Duodenal mucosa (tissue), 2 donors: ENCODE results near the gene CRYBB3.
"Not testable (repeated sequence)": the region's sequence is repeated elsewhere in the genome, so short reads cannot be mapped to it uniquely, and the experiment has no call there.

Experiments used
- H3K27ac ChIP-seq: one replicate; pipeline ENCODE4 v1.7.0; 2013; ENCODE audit warnings: low read depth, low read length
- H3K27me3 ChIP-seq, 2 donors: one replicate each; pipeline ENCODE4 v1.7.0; 2013; ENCODE audit warnings: low read length in 2 of 2, control low read depth in 1 of 2; ENCODE audit not compliant: insufficient read depth in 2 of 2, control insufficient read depth in 1 of 2
- H3K36me3 ChIP-seq, 2 donors: one replicate each; pipeline ENCODE4 v1.7.0; 2013; ENCODE audit warnings: low read length in 2 of 2, control low read depth in 1 of 2; ENCODE audit not compliant: insufficient read depth in 2 of 2, control insufficient read depth in 1 of 2
- H3K4me1 ChIP-seq, 2 donors: one replicate each; pipeline ENCODE4 v1.7.0; 2013; ENCODE audit warnings: low read length in 2 of 2, control low read depth in 1 of 2; ENCODE audit not compliant: insufficient read depth in 2 of 2, control insufficient read depth in 1 of 2
- H3K4me3 ChIP-seq, 2 donors: one replicate each; pipeline ENCODE4 v1.7.0; 2013; ENCODE audit warnings: low read length in 2 of 2, low read depth in 1 of 2
- H3K9ac ChIP-seq, 2 donors: one replicate each; pipeline ENCODE4 v1.7.0; 2013; ENCODE audit warnings: low read length in 2 of 2, low read depth in 1 of 2
- H3K9me3 ChIP-seq, 2 donors: one replicate each; pipeline ENCODE4 v1.7.0; 2013; ENCODE audit warnings: low read length in 2 of 2, control low read depth in 1 of 2; ENCODE audit not compliant: control insufficient read depth in 1 of 2

CRYBB3 gene

GRCh38 chr22:25219948-25220442, 20.3 kb downstream of the CRYBB3 start:
- H3K27me3 ChIP-seq: peaks cover 0 to 9% of the 10 kb centered on the region in 2 donors

DNA sequence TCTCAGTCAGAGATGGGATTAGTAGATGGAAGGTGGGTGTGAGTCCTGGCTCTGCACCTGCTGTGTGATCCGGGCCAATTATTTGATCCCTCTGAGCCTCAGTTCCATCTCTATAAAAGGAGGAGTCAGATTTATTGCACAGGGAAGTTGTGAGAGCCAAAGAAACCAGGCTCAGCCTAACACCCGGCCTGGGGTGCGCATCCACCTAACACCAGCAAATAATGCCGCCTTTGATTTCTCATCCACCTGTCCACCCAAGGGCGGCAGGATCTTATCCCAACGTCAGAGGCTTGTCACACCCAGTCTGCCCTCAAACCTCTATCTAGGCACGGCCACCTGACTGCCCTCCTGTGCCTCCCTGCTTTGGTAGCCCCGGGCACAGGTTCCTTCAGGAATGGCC, 22.1 kb downstream of the CRYBB3 start:
- Histone ChIP-seq H3K36me3 (no peaks in the 10 kb centered on the region), H3K27me3 (peaks cover 0 to 9% of the 10 kb centered on the region in 2 donors), H3K9ac (no peak overlapping the region), H3K4me3 (no peak overlapping the region), H3K9me3 (no peaks in the 10 kb centered on the region), H3K27ac (no peak overlapping the region), H3K4me1 (no peaks in the 10 kb centered on the region)

More at GRCh38 chr22:25219948-25220442, 20.3 kb downstream of the CRYBB3 start:
- Histone ChIP-seq H3K4me1 (no peaks in the 10 kb centered on the region), H3K36me3 (no peaks in the 10 kb centered on the region), H3K9me3 (no peaks in the 10 kb centered on the region), H3K27ac (no peak overlapping the region), H3K4me3 (no peak overlapping the region), H3K9ac (no peak overlapping the region)

- Histone ChIP-seq H3K4me3 (no peak overlapping the region), H3K36me3 (no peaks in the 10 kb centered on the region), H3K9ac (no peak overlapping the region), H3K9me3 (no peaks in the 10 kb centered on the region), H3K27me3 (peaks cover 0 to 9% of the 10 kb centered on the region in 2 donors), H3K4me1 (no peaks in the 10 kb centered on the region), H3K27ac (no peak overlapping the region)
Measured at GRCh38 chr22:25223269-25223850, 23.7 kb downstream of the CRYBB3 start.

DNA sequence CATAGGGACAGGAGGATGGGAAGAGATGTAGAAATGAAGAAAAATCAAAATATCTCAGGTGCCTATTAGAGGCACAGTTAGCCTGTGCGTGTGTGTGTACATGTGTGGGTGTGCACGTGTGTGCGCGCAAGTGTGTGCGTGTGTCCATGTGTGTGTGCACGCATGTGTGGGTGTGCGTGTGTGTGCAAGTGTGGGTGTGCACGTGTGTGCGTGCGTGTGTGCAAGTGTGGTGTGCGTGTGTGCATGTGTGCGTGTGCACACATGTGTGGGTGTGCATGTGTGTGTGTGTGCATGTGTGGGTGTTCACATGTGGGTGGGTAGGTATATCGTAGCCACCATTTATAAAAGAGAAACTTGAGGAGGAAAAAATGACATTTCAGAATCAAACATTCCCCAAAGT, 29.2 kb downstream of the CRYBB3 start:
- H3K4me3 ChIP-seq: no peak overlapping the region
- no peak overlapping the region for H3K27ac ChIP-seq
- H3K27me3 ChIP-seq: no peaks in the 10 kb centered on the region
- H3K9me3 ChIP-seq: no peaks in the 10 kb centered on the region
- H3K4me1 ChIP-seq: no peaks in the 10 kb centered on the region
- no peak overlapping the region for H3K9ac ChIP-seq
- no peaks in the 10 kb centered on the region for H3K36me3 ChIP-seq

DNA sequence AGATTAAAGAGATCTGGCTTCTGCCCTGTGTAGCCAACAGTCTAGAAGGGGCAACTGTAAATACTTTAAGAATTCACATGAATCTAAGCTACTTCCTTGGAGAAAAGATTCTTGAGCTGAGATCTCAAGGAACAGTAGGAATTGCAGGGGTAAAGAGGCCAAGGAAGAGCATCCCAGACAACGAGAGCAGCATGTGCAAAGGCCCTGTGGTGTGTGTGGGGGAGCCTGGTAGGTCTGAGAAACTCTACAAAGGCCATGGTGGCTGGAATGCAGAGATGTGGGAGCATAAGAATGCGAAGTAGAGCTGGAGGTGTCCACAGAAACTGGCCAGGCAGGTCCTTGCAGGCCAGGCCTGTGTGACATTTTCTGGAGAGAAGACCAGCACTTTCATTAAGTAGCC, 31.1 kb downstream of the CRYBB3 start:
- H3K4me1 ChIP-seq, H3K27ac ChIP-seq, H3K9ac ChIP-seq, H3K27me3 ChIP-seq, H3K36me3 ChIP-seq, H3K9me3 ChIP-seq, H3K4me3 ChIP-seq: not testable (repeated sequence)

DNA sequence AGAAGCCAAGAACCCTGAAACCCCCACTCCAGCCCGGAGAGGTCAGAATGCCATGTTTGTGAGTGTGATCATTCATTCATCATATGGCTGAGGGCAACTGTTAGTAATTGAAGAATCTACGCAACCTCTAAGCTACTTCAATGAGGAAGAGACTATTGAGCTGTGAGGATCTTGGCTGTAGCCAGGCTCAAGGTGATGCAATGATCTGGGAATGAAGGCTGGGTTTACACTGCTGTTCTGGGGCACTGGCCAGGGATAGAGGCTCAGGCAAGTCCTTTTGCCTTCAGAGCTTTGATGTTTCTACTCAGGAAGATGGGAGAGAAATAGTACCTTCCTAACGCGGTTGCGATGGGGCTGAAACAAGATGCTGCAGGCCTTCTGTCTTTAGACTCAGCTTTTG, 32.6 kb downstream of the CRYBB3 start:
- peaks cover 0 to 3% of the 10 kb centered on the region in 2 donors for H3K27me3 ChIP-seq
- no peak overlapping the region for H3K27ac ChIP-seq
- no peak overlapping the region for H3K4me3 ChIP-seq
- no peaks in the 10 kb centered on the region for H3K4me1 ChIP-seq
- no peaks in the 10 kb centered on the region for H3K36me3 ChIP-seq
- H3K9ac ChIP-seq: no peak overlapping the region
- H3K9me3 ChIP-seq: no peaks in the 10 kb centered on the region

GRCh38 chr22:25233706-25234105, 34.0 kb downstream of the CRYBB3 start:
- not testable (repeated sequence) for H3K9me3 ChIP-seq, H3K4me1 ChIP-seq, H3K36me3 ChIP-seq, H3K9ac ChIP-seq, H3K27ac ChIP-seq, H3K4me3 ChIP-seq, H3K27me3 ChIP-seq

- no peaks in the 10 kb centered on the region for H3K9me3 ChIP-seq
- H3K9ac ChIP-seq: no peak overlapping the region
- H3K4me3 ChIP-seq: no peak overlapping the region
- peaks cover 0 to 7% of the 10 kb centered on the region in 2 donors for H3K27me3 ChIP-seq
- no peaks in the 10 kb centered on the region for H3K36me3 ChIP-seq
- no peak overlapping the region for H3K27ac ChIP-seq
- no peaks in the 10 kb centered on the region for H3K4me1 ChIP-seq
Measured at GRCh38 chr22:25235547-25236290, 36.1 kb downstream of the CRYBB3 start.

DNA sequence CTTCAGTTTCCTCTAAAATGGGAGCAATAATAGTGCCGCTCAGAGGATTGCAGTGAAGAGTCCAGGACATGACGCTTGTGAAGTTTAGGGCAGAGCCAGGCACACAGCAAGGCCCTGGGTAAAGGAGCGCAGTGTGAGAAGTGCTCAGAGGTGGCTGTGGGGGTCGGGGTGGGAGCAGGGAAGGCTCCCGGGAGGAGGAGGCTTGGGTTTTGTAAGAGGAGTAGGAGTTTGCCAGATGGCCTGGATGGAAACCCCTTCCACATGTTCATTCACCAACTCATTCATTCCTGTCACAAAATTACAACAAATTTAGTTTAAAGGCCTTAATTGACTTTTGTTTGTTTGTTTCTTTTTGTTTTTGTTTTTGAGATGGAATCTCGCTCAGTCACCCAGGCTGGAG, 36.8 kb downstream of the CRYBB3 start:
- Histone ChIP-seq H3K9me3 (no peaks in the 10 kb centered on the region), H3K4me3 (no peak overlapping the region), H3K4me1 (no peaks in the 10 kb centered on the region), H3K27me3 (peaks cover 0 to 7% of the 10 kb centered on the region in 2 donors), H3K9ac (no peak overlapping the region), H3K27ac (no peak overlapping the region), H3K36me3 (no peaks in the 10 kb centered on the region)

DNA sequence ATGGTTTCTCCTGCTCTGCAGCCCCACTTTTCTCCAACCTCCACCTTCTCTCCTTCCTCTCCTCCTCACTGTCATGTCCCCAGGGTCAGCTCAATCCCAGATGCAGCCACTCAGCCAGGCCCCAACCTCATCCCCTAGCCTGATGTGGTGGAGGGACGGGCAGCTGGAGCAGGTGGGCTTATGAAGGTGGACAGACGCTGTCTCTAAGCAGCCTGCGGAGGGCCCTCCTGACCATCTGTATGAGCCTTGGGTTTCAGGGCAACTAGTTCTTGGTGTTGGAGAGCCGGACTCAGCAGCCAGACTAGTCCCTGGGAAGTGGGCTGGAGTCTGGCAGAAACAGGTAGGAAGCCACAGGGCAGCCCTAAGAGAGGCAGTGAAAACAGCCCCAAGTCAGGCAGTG, 37.8 kb downstream of the CRYBB3 start:
- no peaks in the 10 kb centered on the region for H3K4me1 ChIP-seq
- H3K9ac ChIP-seq: no peak overlapping the region
- no peak overlapping the region for H3K27ac ChIP-seq
- no peaks in the 10 kb centered on the region for H3K36me3 ChIP-seq
- H3K27me3 ChIP-seq: peaks cover 0 to 7% of the 10 kb centered on the region in 2 donors
- H3K9me3 ChIP-seq: no peaks in the 10 kb centered on the region
- H3K4me3 ChIP-seq: no peak overlapping the region
